ENCODE measurements around the gene HK1. TPM values are rescaled to one million over a fixed set of nuclear protein-coding genes. Genes with fewer than 3 reads are reported as not detected.
"Not testable (repeated sequence)": the region's sequence is repeated elsewhere in the genome, so short reads cannot be mapped to it uniquely, and the experiment has no call there.

Gene HK1
- total RNA-seq, 1 donor from 2014 or later = 128 TPM

DNA sequence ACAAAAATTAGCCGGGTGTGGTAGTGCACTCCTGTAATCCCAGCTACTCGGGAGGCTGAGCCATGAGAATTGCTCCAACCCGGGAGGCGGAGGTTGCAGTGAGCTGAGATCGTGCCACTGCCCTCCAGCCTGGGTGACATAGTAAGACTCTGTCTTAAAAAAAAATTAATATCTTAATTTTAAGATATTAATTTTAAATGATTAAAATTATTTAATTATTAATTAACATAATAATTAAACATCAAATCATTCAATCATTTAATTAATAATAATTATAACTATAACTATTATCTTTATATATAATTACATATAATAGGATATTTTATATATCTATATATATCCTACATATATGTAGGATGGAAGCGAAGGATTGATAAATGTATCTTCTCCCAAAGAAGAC lies 1.8 kb upstream of the HK1 start:
- TF ChIP-seq, protein P1, sequence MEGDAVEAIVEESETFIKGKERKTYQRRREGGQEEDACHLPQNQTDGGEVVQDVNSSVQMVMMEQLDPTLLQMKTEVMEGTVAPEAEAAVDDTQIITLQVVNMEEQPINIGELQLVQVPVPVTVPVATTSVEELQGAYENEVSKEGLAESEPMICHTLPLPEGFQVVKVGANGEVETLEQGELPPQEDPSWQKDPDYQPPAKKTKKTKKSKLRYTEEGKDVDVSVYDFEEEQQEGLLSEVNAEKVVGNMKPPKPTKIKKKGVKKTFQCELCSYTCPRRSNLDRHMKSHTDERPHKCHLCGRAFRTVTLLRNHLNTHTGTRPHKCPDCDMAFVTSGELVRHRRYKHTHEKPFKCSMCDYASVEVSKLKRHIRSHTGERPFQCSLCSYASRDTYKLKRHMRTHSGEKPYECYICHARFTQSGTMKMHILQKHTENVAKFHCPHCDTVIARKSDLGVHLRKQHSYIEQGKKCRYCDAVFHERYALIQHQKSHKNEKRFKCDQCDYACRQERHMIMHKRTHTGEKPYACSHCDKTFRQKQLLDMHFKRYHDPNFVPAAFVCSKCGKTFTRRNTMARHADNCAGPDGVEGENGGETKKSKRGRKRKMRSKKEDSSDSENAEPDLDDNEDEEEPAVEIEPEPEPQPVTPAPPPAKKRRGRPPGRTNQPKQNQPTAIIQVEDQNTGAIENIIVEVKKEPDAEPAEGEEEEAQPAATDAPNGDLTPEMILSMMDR (IDR thresholded peaks at IDR 0.05) = no peak

DNA sequence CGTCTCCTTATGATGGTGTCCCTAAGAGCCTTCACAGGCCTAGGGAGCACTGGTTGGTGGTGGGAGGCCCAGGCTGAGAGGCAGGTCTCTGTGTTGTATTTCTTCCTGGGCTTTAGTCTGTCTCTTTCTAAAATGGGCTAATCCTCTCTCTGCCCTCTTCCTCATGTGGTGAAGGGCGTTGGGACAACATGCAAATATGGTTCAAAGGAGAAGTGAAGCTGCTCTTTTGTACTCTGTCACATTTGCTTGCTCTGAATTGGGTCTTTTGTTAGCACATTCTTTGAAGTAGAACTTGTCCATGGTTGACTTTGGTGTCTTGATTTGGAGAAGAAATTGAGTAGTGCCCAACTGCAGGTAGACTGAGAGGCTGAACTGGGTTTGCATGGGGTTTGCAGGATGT lies 814 bp downstream of the HK1 start:
- intact Hi-C loops (cut with DNase I) = no loop called here
- Histone ChIP-seq H3K4me3 (no peak overlapping the region), H3K27ac (peak overlapping the region; percentile 60 to 71), H3K9me3 (no peaks in the 10 kb centered on the region), H3K4me1 (peaks cover 4 to 5% of the 10 kb centered on the region in 2 donors), H3K36me3 (no peaks in the 10 kb centered on the region), H3K27me3 (no peaks in the 10 kb centered on the region)
- no peak for DNase-seq (ENCODE audit: low spot score in 2 of 2)
- TF ChIP-seq, protein P1 (IDR thresholded peaks at IDR 0.05) = no peak

More for the DNA sequence above, 1.8 kb upstream of the HK1 start:
- Histone ChIP-seq H3K27ac (no peak overlapping the region), H3K9me3 (peaks cover 0 to 6% of the 10 kb centered on the region in 2 donors), H3K4me3 (no peak overlapping the region), H3K27me3 (no peaks in the 10 kb centered on the region), H3K36me3 (no peaks in the 10 kb centered on the region), H3K4me1 (peaks cover 4 to 5% of the 10 kb centered on the region in 2 donors)
- DNase-seq (ENCODE audit: low spot score in 2 of 2) = no peak
- intact Hi-C loops (cut with DNase I) = no loop called here

DNA sequence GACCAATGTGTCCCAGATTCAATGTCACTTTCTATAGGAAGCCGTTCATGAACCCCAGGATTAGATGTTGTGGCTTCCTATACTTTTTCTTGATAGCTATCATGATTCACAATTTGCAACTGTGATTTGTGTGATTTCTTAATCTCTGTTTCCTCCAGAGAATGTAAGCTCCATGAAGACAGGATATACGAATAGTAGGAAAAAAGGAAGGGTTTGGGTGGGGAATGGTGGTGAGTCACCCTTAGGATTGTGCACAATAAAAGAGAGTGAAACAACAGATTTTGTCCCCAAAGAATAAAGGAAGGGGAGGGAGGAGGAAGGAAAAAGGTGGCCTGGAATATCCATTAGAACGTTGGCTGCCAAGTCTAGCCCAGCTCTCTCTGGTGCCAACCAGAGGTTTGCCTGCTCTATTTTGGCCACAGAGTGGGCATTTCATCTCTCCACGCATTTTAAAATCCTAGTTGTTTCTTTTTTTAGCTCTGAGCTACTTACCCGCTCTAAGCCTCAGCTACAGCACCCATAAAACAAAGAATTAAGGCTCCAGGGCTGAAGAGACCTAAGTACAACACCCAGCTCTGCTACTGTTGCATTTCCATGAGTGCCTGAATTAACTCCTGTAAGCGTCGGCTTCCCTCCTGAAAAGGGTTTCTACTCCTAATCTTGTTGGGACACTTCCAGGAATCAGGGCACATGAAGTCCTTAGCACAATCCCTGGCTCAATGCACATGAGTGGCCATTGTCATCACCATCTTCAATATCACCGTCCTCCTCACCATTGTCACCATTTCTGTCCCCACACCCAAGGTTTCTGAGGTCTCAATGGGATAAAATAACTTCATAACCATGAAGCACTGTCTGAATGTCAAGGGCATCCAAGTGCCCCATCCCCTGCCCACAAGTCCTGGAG lies 3.5 kb downstream of the HK1 start:
- H3K36me3 ChIP-seq = no peaks in the 10 kb centered on the region
- intact Hi-C loops (cut with DNase I) = no loop called here

DNA sequence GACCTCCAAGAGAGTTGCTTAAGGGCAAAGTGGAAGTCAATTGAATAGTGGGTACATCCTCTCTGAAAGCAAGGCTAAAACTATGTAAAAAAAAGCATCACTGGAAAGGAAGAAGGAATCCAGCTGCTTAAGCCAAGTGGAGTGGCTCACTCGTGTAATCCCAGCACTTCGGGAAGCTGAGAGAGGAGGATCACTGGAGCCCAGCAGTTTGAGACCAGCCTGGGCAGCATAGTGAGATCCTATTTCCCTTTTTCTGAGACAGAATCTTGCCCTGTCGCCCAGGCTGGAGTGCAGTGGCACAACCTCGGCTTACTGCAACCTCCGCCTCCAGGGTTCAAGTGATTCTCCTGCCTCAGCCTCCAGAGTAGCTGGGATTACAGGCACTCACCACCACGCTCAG lies 6.1 kb downstream of the HK1 start:
- intact Hi-C loops (cut with DNase I); H3K4me3 ChIP-seq; H3K9me3 ChIP-seq; H3K4me1 ChIP-seq; H3K27me3 ChIP-seq; DNase-seq (ENCODE audit: low spot score in 2 of 2); H3K36me3 ChIP-seq; H3K27ac ChIP-seq: not testable (repeated sequence)

More for the DNA sequence above, 3.5 kb downstream of the HK1 start:
- DNase-seq (ENCODE audit: low spot score in 2 of 2) = no peak
- TF ChIP-seq, protein P1 (IDR thresholded peaks at IDR 0.05) = no peak
- H3K27me3 ChIP-seq = no peaks in the 10 kb centered on the region
- H3K4me1 ChIP-seq = peaks cover 4 to 5% of the 10 kb centered on the region in 2 donors
- no peaks in the 10 kb centered on the region for H3K9me3 ChIP-seq
- H3K27ac ChIP-seq = no peak overlapping the region
- no peak overlapping the region for H3K4me3 ChIP-seq

DNA sequence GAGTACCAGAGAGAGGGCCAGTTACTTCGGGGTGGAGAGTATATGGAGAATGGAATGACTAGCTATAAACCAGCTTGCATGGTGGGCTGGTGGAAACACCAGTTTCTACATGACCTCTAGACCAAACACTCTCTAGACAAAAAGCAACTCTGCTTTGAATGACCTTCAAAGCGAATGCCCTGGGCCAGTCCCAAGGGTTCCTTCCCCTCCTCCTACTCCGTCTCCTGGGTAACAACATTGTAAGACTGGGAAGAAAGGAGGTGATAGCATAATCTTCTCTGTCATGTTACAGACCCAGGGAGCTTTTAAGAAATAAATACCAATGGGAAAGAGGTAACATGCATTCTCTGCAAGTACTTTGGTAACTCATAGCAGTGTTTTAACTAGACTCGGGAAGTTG lies 7.4 kb downstream of the HK1 start:
- TF ChIP-seq, protein P1 (IDR thresholded peaks at IDR 0.05) = no peak
- H3K9me3 ChIP-seq = no peaks in the 10 kb centered on the region
- H3K27me3 ChIP-seq = no peaks in the 10 kb centered on the region
- no peak overlapping the region for H3K27ac ChIP-seq
- H3K4me1 ChIP-seq = no peaks in the 10 kb centered on the region
- DNase-seq (ENCODE audit: low spot score in 2 of 2) = no peak
- no peak overlapping the region for H3K4me3 ChIP-seq
- intact Hi-C loops (cut with DNase I) = no loop called here
- H3K36me3 ChIP-seq = no peaks in the 10 kb centered on the region

DNA sequence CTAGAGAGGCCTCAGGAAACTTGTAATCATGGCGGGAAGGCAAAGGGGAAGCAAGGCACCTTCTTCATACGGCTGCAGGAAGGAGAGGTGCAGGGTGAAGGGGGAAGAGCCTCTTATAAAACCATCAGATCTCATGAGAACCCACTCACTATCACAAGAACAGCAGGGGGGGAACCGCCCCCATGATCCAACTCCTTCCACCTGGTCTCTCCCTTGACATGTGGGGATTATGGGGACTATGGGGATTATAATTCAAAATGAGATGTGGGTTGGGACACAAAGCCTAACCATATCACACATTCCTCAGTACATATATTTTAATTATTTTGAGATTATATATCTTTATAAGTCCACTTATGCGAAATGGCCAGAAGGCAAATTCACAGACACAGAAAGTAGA lies 8.9 kb downstream of the HK1 start:
- H3K4me1 ChIP-seq = no peaks in the 10 kb centered on the region
- TF ChIP-seq, protein P1 (IDR thresholded peaks at IDR 0.05) = no peak
- intact Hi-C loops (cut with DNase I) = no loop called here
- no peak overlapping the region for H3K4me3 ChIP-seq
- no peak for DNase-seq (ENCODE audit: low spot score in 2 of 2)
- H3K27me3 ChIP-seq = no peaks in the 10 kb centered on the region
- H3K36me3 ChIP-seq = no peaks in the 10 kb centered on the region
- no peaks in the 10 kb centered on the region for H3K9me3 ChIP-seq
- no peak overlapping the region for H3K27ac ChIP-seq
